H1 (cell line): ENCODE results near the gene SHROOM2.

Source experiments
- BRCA1 ChIP-seq: IDR thresholded peaks from 2 replicates; pipeline ENCODE4 v1.6.1; 2012; ENCODE audit warnings: low read depth, low read length, improper control_type of control experiment
- CBX8 ChIP-seq: fragments of 300-800, 300-1000 bp; sonication (generic); IDR thresholded peaks from 2 replicates; pipeline ENCODE4 v1.7.1; 2016; ENCODE audit warnings: low read depth, low read length, borderline replicate concordance
- EP300 ChIP-seq, 2 experiments: IDR thresholded peaks; 1 replicate in 1 of 2; 2 replicates in 1 of 2; pipeline ENCODE4 v1.6.1; 2011 to 2012; ENCODE audit warnings: low read depth in 2 of 2, low read length in 2 of 2, mild to moderate bottlenecking in 2 of 2, borderline replicate concordance in 1 of 2, inconsistent platforms in 1 of 2, moderate library complexity in 1 of 2
- POLR2A ChIP-seq, 2 experiments: IDR thresholded peaks; 1 replicate in 1 of 2; 2 replicates in 1 of 2; pipeline ENCODE4 v1.6.1; 2011; ENCODE audit warnings: low read depth in 2 of 2, low read length in 2 of 2, mild to moderate bottlenecking in 2 of 2; ENCODE audit errors: control extremely low read depth in 1 of 2
- TEAD4 ChIP-seq: IDR thresholded peaks from 2 replicates; pipeline ENCODE4 v1.6.1; 2012; ENCODE audit warnings: low read depth, low read length, inconsistent platforms, mixed read lengths
- TF ChIP-seq, protein P1 (sequence below), 3 experiments: IDR thresholded peaks; 1 replicate in 2 of 3; 2 replicates in 1 of 3; pipeline versions ENCODE4 v1.5.1 to v1.6.1; 2011; ENCODE audit warnings: low read length in 3 of 3, mild to moderate bottlenecking in 3 of 3, inconsistent platforms in 2 of 3, low read depth in 1 of 3, moderate library complexity in 1 of 3; ENCODE audit not compliant: insufficient read depth in 1 of 3; ENCODE audit errors: control extremely low read depth in 1 of 3
- TF ChIP-seq, protein P2 (sequence below): IDR thresholded peaks from 2 replicates; pipeline ENCODE4 v1.6.1; 2011; ENCODE audit warnings: low read length, improper control_type of control experiment

DNA sequence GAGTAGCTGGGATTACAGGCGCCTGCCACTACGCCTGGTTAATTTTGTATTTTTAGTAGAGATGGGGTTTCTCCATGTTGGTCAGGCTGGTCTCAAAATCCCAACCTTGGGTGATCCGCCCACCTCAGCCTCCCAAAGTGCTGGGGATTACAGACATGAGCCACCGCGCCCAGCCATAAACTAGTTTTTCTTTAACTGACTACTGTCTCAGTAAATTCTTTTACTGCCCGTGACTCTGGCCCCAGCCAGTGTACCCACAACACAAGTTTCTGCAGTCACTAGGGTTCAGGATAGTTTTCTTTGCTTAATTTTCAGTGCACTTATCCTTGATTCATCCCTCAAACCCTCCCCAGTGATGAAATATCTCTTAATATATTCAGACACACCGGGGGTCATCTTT lies 8.3 kb downstream of the SHROOM2 start:
- TF ChIP-seq POLR2A (IDR thresholded peaks at IDR 0.05; ENCODE audit: control extremely low read depth in 1 of 2, low read depth in 2 of 2, low read length in 2 of 2) (no peak), CBX8 (no peak), TEAD4 (no peak), EP300 (IDR thresholded peaks at IDR 0.05; ENCODE audit: borderline replicate concordance in 1 of 2, low read depth in 2 of 2, low read length in 2 of 2) (no peak), BRCA1 (no peak)
- TF ChIP-seq, protein P1, sequence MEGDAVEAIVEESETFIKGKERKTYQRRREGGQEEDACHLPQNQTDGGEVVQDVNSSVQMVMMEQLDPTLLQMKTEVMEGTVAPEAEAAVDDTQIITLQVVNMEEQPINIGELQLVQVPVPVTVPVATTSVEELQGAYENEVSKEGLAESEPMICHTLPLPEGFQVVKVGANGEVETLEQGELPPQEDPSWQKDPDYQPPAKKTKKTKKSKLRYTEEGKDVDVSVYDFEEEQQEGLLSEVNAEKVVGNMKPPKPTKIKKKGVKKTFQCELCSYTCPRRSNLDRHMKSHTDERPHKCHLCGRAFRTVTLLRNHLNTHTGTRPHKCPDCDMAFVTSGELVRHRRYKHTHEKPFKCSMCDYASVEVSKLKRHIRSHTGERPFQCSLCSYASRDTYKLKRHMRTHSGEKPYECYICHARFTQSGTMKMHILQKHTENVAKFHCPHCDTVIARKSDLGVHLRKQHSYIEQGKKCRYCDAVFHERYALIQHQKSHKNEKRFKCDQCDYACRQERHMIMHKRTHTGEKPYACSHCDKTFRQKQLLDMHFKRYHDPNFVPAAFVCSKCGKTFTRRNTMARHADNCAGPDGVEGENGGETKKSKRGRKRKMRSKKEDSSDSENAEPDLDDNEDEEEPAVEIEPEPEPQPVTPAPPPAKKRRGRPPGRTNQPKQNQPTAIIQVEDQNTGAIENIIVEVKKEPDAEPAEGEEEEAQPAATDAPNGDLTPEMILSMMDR (IDR thresholded peaks at IDR 0.05; ENCODE audit: control extremely low read depth in 1 of 3, insufficient read depth in 1 of 3, low read depth in 1 of 3, low read length in 3 of 3): no peak
- TF ChIP-seq, protein P2, sequence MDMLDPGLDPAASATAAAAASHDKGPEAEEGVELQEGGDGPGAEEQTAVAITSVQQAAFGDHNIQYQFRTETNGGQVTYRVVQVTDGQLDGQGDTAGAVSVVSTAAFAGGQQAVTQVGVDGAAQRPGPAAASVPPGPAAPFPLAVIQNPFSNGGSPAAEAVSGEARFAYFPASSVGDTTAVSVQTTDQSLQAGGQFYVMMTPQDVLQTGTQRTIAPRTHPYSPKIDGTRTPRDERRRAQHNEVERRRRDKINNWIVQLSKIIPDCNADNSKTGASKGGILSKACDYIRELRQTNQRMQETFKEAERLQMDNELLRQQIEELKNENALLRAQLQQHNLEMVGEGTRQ: no peak
